CMK (cell line): Measurements from ENCODE around the gene PPM1L.

Experiments
- DNase-seq: peaks from one replicate; pipeline ENCODE4 v3.0.0-alpha.2; 2010; ENCODE audit warnings: low read depth

The PPM1L gene

DNA sequence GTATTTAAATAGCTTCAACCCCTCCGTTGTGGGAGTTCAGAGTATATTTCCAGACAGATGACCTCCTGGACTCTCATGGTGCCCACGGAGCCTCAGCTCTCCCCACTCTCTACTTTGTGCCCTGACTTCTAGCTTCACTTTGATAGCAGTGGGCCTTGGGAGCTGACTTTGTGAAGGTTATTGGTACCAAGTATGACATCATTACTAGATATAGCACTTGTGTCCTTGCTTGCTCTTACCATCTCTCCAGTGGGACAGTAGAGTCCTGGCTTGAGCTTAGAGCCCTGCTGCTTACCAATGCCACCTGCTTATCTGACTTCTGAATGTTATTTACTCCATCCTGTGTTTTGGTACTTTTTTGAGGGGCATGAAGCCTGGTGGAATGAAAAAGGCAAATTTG is 53.4 kb downstream of the PPM1L start:
- no peak for DNase-seq

- DNase-seq, result no peak
Measured at GRCh38 chr3:160810362-160811236, 54.6 kb downstream of the PPM1L start.

DNA sequence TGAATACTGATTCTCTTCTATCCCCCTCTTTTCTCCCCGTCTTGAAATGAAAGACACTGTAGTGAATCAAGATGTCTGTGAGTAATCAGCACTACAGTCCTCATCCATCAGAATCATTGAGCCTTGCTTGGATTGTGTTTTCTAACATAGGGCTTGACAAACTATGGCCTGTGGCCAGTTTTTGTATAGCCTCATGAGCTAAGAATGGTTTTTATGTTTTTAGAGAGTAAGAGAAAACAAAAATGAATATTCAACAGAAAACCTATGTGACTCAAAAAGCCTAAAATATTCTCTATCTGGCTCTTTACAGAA is 55.2 kb downstream of the PPM1L start:
- DNase-seq, result no peak

- DNase-seq, result no peak
Measured at GRCh38 chr3:160812304-160812703, 56.3 kb downstream of the PPM1L start.

DNA sequence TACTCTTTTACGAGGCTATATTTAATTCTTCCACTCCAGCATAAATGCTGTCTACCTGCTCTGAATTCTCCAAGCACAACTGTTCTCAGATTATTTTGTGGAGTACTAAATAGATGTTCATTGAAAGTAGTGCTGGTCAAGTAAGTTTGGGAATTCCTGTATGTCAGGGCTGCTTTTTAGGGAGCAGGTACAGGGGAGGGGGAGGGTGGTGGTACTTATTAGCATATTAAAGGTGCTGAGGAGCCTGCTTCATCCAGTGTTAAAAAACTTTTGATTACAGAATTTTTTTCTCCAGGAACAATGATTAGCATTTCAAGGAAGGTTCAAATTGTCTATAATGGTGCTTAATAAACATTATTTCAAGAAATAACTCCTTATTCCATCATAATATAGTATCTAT is 59.2 kb downstream of the PPM1L start:
- DNase-seq, result no peak

GRCh38 chr3:160820022-160820421 is 64.0 kb downstream of the PPM1L start:
- DNase-seq, result no peak

DNA sequence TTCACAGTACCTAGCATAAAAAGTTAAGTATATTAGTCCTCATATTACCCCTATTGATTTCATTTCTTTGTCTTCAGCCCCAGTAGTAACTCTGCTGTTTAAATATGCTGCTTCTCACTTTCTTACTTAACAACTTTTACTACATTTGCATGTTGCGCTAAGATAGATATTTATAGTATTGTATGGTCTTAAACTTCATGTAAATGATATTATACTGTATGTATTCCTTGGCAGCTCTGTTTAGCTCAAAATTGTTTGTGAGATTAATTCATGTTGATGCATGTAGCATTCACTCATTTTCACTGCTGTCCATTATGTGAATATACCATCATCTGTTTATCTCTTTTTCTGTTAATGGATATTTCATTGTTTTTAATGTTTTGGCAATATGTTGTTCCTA is 64.4 kb downstream of the PPM1L start:
- DNase-seq, result no peak

GRCh38 chr3:160822936-160823335 is 66.9 kb downstream of the PPM1L start:
- DNase-seq, result no peak

- no peak for DNase-seq
Measured at GRCh38 chr3:160825311-160825800, 69.3 kb downstream of the PPM1L start.

DNA sequence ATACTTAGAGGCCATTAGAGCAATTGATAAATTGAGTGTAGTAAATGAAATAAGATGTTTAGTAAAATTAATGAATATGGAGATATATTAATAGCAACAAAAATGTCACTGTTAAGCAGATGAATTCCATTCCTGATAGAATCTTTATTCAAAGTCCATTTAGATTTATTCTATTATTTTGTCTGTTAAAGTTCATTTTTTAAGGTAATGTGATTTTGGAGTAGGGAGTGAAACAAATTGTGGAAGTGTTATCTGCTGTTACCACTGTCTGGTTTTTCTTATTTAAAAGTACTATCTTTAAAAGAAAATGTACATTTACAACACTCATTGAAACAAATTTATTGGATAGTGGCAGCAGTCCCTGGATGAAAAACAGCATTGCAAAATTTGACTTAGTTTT is 70.4 kb downstream of the PPM1L start:
- no peak for DNase-seq

- DNase-seq, result no peak
Measured at GRCh38 chr3:160826991-160827390, 71.0 kb downstream of the PPM1L start.

DNA sequence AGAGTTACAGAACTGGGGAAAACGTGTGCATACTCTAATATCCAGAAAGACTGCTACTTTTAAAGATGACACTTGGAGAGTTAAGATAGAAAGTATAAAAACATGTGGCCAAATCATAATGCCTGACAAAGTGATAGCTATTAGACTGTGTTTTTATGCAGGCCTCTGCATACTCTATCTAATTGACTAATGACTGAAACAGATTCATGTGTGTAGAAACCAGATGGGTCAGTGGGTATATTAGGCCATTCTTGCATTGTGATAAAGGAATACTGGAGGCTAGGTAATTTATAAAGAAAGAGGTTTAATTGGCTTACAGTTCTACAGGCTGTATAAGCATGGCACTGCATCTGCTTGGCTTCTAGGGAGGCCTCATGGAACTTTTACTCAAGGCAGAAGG is 71.5 kb downstream of the PPM1L start:
- DNase-seq, result no peak

GRCh38 chr3:160828880-160829279 is 72.8 kb downstream of the PPM1L start:
- no peak for DNase-seq

DNA sequence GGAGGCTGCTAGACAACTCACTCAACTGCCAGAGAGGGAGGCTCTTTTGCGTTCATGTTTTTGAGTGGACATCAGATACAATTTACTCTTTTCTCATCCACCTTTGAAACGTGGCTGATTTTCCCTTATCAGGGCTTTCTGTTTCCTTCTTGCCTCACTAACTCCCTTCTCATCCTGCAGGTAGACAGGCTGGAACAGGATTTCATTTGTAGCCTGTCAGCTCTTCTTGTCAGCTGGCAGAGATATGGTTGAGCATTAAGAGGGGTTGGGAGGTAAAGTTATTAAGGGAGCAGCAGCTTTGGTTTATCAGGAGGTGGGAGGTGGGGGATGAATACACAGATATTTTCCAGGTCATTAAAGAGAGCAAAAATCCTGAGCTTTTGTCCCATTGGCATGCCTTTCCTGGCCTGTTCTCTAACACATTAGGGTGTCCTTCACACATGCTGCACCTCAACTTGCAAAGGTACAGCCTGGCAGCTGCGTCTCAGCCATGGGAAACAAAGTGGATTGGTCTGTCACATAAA is 73.5 kb downstream of the PPM1L start:
- DNase-seq, result no peak

- no peak for DNase-seq
Measured at GRCh38 chr3:160830796-160831195, 74.8 kb downstream of the PPM1L start.

DNA sequence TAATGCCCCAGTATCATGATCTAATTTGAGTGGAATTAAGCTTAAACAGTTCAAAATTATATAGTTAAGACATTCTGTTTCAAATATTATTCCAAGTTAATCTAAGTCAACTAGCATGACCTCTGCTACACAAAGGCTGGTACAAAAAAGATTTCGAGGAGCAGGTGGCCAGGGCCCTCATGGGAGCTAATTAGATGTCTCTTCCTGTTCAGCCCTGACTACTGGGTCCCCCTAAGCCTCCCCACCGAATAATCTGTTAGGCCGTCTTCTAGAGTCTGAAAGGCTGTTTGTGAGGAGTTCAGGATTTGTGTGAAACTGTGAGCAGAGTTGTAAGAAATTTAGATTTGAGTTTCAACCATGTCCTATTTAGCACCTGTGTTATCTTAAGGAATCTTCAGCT is 75.4 kb downstream of the PPM1L start:
- no peak for DNase-seq

GRCh38 chr3:160837394-160837980 is 81.5 kb downstream of the PPM1L start:
- DNase-seq, result no peak

- DNase-seq, result no peak
Measured at GRCh38 chr3:160840590-160840989, 84.6 kb downstream of the PPM1L start.

DNA sequence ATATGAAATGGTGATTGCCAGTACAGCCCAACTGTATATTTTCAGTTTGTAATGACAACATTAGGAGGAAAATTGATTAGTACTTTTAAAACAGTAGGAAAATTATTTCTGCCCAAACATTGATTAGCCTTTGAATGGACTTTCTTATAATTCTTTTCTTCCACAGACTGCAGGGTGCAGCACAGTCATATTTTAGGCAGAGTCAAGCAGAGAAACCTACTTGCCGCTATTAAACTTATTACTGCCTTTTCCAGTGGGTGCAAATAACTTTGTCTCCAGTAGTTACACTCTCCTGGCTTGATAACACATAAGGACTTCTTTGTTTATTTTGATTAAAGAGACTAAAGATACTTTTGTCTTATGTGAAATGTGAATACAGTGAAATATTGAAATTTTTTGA is 85.4 kb downstream of the PPM1L start:
- DNase-seq, result no peak

GRCh38 chr3:160842021-160843005 is 86.3 kb downstream of the PPM1L start:
- no peak for DNase-seq

GRCh38 chr3:160851629-160852210 is 95.7 kb downstream of the PPM1L start:
- no peak for DNase-seq

DNA sequence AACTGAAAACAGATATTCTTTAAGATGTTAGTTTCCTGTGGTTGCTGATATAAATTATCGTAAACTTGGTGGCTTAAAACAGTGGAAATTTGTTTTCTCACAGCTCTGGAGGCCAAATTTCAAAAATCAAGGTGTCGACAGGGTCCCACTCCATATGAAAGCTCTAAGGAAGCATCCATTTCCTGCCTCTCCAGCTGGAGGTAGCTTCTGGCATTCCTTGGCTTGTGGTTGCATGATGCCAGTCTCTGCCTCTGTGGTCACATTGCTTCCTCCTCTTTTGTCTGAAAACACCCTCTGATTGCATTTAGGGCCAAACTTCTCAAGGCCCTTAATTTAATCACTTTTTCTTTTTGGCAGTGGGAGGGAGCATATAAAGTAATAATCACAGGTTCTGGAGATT is 96.8 kb downstream of the PPM1L start:
- no peak for DNase-seq
